Measurements from ENCODE around the gene PPM1L.

PPM1L gene

DNA sequence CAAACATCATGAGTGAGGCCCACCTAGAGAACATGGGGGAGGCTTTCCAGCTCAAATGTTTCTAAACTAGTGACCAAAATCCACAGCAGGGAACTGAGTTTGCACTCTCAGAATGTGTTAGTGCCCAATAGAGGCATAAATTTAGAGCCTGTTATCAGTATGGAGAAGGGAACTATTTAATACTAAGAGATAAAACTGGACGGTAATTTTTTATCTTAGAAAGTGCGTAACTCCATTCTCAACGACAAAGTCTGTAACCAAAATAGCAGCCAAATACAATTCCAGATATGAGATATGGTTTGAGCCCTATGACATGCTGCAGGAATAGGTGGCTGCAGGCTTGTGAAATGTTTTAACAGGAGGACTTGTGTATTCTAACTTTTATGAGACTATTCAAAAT is 345.6 kb downstream of the PPM1L start:
- no peak for DNase-seq (ENCODE audit: low read depth)

DNA sequence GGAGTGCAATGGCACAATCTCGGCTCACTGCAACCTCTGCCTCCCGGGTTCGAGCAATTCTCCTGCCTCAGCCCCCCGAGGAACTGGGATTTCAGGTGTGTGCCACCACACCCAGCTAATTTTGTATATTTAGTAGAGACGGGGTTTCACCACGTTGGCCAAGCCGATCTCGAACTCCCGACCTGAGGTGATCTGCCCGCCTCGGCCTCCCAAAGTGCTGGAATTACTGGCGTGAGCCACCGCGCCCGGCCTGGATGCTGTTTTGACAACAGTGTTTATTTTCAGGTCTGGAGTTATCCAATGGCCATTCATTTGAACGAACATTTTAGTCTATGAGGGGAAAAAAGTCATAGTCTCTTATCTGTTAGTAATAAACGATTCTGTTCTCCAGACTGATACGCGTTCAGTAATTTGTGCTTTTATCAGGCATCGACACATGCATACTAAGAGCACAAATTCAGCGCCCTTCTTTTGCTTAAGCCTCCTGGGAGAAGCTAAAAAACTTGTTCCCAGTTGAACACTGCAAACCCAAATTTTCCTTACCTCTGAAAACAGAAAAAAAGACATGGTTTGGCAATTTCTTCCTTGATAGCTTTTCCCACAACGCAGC is 347.9 kb downstream of the PPM1L start:
- DNase-seq (ENCODE audit: low read depth): no peak

GRCh38 chr3:161104561-161105551 is 348.8 kb downstream of the PPM1L start, which contains the start of gene B3GALNT1:
TSS of gene B3GALNT1 (minus strand) at chr3:161105349. CDS start at chr3:161086754, 18,595 bp downstream.
- DNase-seq (ENCODE audit: low read depth): no peak

DNA sequence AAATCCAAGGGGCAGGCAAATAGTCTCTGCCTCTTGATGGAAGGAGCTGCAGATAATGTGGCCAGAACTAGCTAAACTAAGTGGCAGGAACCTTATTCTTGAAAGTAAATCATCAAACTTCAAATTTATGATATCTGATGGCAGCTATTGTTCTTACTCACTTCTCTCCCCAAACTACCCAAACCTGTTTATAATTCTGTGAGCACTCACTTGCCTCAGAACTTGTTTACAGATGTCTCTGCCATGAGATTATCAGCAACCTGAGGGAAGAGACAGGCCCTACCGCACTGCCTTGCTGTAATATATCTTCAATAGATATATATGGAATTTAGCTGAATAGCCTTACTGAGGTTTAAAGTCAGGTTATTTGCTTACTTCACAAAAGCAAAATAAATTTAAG is 351.3 kb downstream of the PPM1L start:
- no peak for DNase-seq (ENCODE audit: low read depth)

GRCh38 chr3:161108840-161109239 is 352.8 kb downstream of the PPM1L start:
- no peak for DNase-seq (ENCODE audit: low read depth)

- DNase-seq (ENCODE audit: low read depth): no peak
Measured at GRCh38 chr3:161117646-161118045, 361.6 kb downstream of the PPM1L start.

DNA sequence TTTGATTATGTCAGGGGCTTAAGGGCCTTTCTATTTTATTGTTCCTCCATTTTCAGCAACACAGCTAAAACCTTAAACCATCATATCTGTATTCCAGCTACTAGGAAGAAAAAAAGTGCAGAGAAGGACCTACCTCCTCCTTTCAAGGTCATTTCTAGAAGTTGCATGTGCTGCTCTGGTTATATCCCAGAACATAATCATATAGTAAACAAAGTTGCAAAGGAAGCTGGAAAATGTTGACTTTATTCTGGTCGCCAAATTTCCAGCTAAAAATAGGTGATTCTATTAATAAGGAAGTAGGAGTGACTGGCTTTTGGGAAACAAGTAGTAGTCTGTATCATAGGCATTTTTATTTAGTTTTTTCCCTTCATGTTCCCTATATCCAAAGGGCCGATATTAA is 370.5 kb downstream of the PPM1L start:
- no peak for DNase-seq (ENCODE audit: low read depth)

Data from activated T-cell treated with anti-CD3 and anti-CD28 coated beads for 1 hour (primary cell).